AG10803 (cell line): ENCODE measurements around the gene ZDHHC19.
"Not testable (repeated sequence)": the region's sequence is repeated elsewhere in the genome, so short reads cannot be mapped to it uniquely, and the experiment has no call there.

Source experiments
- DNase-seq: peaks from one replicate; pipeline ENCODE4 v3.0.0; 2010; ENCODE audit warnings: low read depth
- H3K4me3 ChIP-seq: 2 replicates; pipeline ENCODE4 v1.5.1; 2011; ENCODE audit warnings: mild to moderate bottlenecking, low read length, control low read depth
- TF ChIP-seq, protein P1 (sequence below): conservative IDR thresholded peaks from 2 replicates; pipeline ENCODE4 v1.5.1; 2011; ENCODE audit warnings: mild to moderate bottlenecking, low read length, control low read depth, inconsistent platforms

The ZDHHC19 gene

DNA sequence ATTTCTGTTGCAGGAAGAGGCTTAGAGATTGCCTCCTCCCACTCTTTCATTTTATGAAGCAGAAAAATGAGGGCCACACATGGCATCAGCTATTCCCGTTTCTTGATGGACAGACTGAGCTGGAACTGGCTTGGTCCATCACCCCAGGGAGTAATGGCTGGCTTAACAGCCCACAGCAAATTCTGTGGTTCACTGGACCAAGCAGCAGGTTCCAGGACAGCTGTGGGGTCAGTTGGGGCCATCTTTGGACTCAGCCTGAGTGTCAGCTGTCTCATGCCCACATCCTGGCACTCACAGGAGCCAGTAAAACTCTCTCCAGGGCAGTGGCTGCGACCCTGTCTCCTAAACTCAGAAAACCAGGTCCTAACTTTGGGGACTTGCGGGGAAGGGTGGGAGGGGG, 36.5 kb downstream of the ZDHHC19 start:
- no peak for DNase-seq
- no peak overlapping the region for H3K4me3 ChIP-seq
- TF ChIP-seq, protein P1, sequence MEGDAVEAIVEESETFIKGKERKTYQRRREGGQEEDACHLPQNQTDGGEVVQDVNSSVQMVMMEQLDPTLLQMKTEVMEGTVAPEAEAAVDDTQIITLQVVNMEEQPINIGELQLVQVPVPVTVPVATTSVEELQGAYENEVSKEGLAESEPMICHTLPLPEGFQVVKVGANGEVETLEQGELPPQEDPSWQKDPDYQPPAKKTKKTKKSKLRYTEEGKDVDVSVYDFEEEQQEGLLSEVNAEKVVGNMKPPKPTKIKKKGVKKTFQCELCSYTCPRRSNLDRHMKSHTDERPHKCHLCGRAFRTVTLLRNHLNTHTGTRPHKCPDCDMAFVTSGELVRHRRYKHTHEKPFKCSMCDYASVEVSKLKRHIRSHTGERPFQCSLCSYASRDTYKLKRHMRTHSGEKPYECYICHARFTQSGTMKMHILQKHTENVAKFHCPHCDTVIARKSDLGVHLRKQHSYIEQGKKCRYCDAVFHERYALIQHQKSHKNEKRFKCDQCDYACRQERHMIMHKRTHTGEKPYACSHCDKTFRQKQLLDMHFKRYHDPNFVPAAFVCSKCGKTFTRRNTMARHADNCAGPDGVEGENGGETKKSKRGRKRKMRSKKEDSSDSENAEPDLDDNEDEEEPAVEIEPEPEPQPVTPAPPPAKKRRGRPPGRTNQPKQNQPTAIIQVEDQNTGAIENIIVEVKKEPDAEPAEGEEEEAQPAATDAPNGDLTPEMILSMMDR: no peak

- not testable (repeated sequence) for H3K4me3 ChIP-seq, DNase-seq
Measured at GRCh38 chr3:196170296-196170695, 40.9 kb downstream of the ZDHHC19 start.

DNA sequence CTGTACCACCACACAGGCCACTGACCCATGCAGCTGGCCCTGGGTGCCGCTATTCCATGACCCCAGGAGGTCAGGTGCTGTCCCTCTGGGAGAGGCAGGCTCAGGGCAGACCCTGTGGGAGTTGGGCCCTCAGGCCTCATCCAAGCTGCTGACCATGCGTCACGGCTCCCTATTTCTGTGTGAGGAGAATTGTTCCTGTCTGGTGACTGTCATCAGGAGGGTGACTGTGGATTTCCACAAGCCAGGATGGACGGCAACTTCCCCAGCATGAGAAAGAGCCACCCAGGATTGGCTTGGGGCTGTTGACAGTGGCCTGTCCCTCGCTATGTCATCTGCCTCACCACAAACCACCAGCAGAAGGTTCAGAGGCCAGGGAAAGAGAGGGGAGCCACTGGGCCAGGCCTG, 41.4 kb downstream of the ZDHHC19 start:
- no peak for DNase-seq
- H3K4me3 ChIP-seq: no peak overlapping the region
- TF ChIP-seq, protein P1: no peak

- DNase-seq: no peak
- H3K4me3 ChIP-seq: no peak overlapping the region
- TF ChIP-seq, protein P1: no peak
Measured at GRCh38 chr3:196168808-196169391, 42.3 kb downstream of the ZDHHC19 start.

GRCh38 chr3:196166741-196167140, 44.5 kb downstream of the ZDHHC19 start:
- no peak for DNase-seq
- no peak overlapping the region for H3K4me3 ChIP-seq
- TF ChIP-seq, protein P1: no peak

DNA sequence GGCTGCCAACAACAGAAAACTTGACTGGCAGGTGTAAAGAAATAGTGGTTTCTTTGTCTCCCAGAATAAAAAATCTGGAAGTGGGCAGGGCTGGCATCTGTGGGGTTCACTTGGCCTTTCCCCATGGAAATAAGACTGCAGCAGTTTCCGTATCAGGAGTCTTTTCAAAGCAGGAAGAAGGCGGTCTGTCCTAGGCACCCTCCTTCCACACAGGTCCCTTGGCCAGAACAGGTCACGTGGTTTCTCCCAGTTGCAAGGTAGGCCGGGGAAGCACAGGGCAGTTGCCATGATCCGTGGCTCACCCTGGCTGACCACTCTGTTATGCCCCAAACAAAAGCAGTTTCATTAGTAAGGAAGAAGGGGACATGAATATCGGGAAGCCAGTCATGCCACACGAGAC, 45.4 kb downstream of the ZDHHC19 start:
- TF ChIP-seq, protein P1: no peak
- no peak overlapping the region for H3K4me3 ChIP-seq
- no peak for DNase-seq

DNA sequence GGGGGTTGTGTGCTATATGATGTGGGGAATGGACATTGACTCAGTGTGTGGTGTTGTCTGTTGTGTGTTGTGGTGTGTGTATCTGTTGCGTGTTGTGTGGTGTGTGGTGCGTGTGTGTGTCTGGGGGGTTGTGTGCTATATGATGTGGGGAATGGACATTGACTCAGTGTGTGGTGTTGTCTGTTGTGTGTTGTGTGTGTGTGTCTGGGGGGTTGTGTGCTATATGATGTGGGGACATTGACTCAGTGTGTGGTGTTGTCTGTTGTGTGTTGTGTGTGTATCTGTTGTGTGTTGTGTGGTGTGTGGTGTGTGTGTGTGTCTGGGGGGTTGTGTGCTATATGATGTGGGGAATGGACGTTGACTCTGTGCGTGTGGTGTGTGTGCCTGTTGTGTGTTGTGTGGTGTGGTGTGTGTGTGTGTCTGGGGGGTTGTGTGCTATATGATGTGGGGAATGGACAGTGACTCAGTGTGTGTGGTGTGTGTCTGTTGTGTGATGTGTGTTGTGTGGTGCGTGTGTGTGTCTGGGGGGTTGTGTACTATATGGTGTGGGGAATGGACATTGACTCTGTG, 46.1 kb downstream of the ZDHHC19 start:
- DNase-seq, H3K4me3 ChIP-seq: not testable (repeated sequence)

- H3K4me3 ChIP-seq: no peak overlapping the region
- TF ChIP-seq, protein P1: no peak
Measured at GRCh38 chr3:196164576-196164975, 46.6 kb downstream of the ZDHHC19 start.

More at GRCh38 chr3:196164576-196164975, 46.6 kb downstream of the ZDHHC19 start:
- no peak for DNase-seq
